ENCODE data around the gene CDC14B.

GRCh38 chr9:96638606-96639364, 19.1 kb upstream of the CDC14B start:
- TF ChIP-seq FOXA2 (IDR thresholded peaks at IDR 0.05) (no peak), CTCF (IDR thresholded peaks at IDR 0.05; ENCODE audit: low read depth, low read length, missing input control) (no peak), NR2F2 (IDR thresholded peaks at IDR 0.05) (no peak), YY1 (IDR thresholded peaks at IDR 0.05) (no peak), HNF4A (conservative IDR thresholded peaks at IDR 0.05) (no peak), GABPA (IDR thresholded peaks at IDR 0.05 in 1 of 2, conservative IDR thresholded peaks at IDR 0.05 in 1 of 2) (no peak), REST (IDR thresholded peaks at IDR 0.05) (no peak), FOXA1 (IDR thresholded peaks at IDR 0.05) (no peak), TAF1 (conservative IDR thresholded peaks at IDR 0.05) (no peak)
- TF ChIP-seq, protein P1, sequence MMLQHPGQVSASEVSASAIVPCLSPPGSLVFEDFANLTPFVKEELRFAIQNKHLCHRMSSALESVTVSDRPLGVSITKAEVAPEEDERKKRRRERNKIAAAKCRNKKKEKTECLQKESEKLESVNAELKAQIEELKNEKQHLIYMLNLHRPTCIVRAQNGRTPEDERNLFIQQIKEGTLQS (IDR thresholded peaks at IDR 0.05), result no peak
- TF ChIP-seq, protein P2, sequence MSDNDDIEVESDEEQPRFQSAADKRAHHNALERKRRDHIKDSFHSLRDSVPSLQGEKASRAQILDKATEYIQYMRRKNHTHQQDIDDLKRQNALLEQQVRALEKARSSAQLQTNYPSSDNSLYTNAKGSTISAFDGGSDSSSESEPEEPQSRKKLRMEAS (IDR thresholded peaks at IDR 0.05), result no peak

Data from liver (tissue), 3 donors.